D721Med (cell line): ENCODE results near the gene ATXN7L1.
"Not testable (repeated sequence)": the region's sequence is repeated elsewhere in the genome, so short reads cannot be mapped to it uniquely, and the experiment has no call there.

ENCODE experiments used
- DNase-seq: peaks from one replicate; pipeline ENCODE4 v3.0.0; 2011; ENCODE audit warnings: low spot score; ENCODE audit not compliant: insufficient read length
- FAIRE-seq: peaks from 2 replicates; lab custom pipeline; 2011; peaks lifted over from hg19 to GRCh38; lab: Jason Lieb, UNC
- CTCF ChIP-seq: IDR thresholded peaks from 2 replicates; pipeline ENCODE4 v1.5.1; 2012; ENCODE audit warnings: mild to moderate bottlenecking, control low read depth; ENCODE audit not compliant: insufficient read depth; ENCODE audit errors: missing control alignments

Gene ATXN7L1

GRCh38 chr7:105794741-105795729 lies 81.4 kb downstream of the ATXN7L1 start:
- FAIRE-seq (no peak), DNase-seq (no peak)
- no peak for TF ChIP-seq CTCF

- no peak for DNase-seq
- TF ChIP-seq CTCF = no peak
- FAIRE-seq = no peak
These were observed 83.7 kb downstream of the ATXN7L1 start for GRCh38 chr7:105792488-105793370.

- DNase-seq (no peak), FAIRE-seq (no peak)
- TF ChIP-seq CTCF = no peak
These were observed 84.5 kb downstream of the ATXN7L1 start for GRCh38 chr7:105791926-105792325.

- TF ChIP-seq CTCF = no peak
- FAIRE-seq = no peak
- no peak for DNase-seq
These were observed 85.4 kb downstream of the ATXN7L1 start for GRCh38 chr7:105790996-105791395.

- FAIRE-seq = not testable (repeated sequence)
These were observed 85.9 kb downstream of the ATXN7L1 start for GRCh38 chr7:105790452-105790851.

GRCh38 chr7:105788816-105789349 lies 87.5 kb downstream of the ATXN7L1 start:
- no peak for TF ChIP-seq CTCF
- DNase-seq = no peak
- FAIRE-seq = no peak

More at GRCh38 chr7:105790452-105790851, 85.9 kb downstream of the ATXN7L1 start:
- not testable (repeated sequence) for DNase-seq

- no peak for TF ChIP-seq CTCF
- no peak for DNase-seq
- FAIRE-seq = no peak
These were observed 88.0 kb downstream of the ATXN7L1 start for GRCh38 chr7:105788356-105788755.
